ENCODE results near the gene FAM9B.

FAM9B gene

GRCh38 chrX:9048801-9049200, 14.9 kb upstream of the FAM9B start:
- no peak for DNase-seq (ENCODE audit: low read depth in 1 of 2, low spot score in 1 of 2)
- no peak overlapping the region for H3K4me3 ChIP-seq (replicated peaks; ENCODE audit: insufficient read depth, low read length)
- H3K27ac ChIP-seq (replicated peaks) = no peak overlapping the region
- TF ChIP-seq POLR2AphosphoS5 (IDR thresholded peaks at IDR 0.05; ENCODE audit: low read depth) (no peak), REST (IDR thresholded peaks at IDR 0.05; ENCODE audit: insufficient replicate concordance, low read depth) (no peak), SPI1 (IDR thresholded peaks at IDR 0.05; ENCODE audit: borderline replicate concordance, low read depth) (no peak), CTCF (IDR thresholded peaks at IDR 0.05; ENCODE audit: insufficient read depth, low read length) (no peak), GABPA (IDR thresholded peaks at IDR 0.05; ENCODE audit: low read depth) (no peak)
- peaks cover 2% of the 10 kb centered on the region for H3K27me3 ChIP-seq (ENCODE audit: insufficient read depth, poor library complexity, severe bottlenecking)

DNA sequence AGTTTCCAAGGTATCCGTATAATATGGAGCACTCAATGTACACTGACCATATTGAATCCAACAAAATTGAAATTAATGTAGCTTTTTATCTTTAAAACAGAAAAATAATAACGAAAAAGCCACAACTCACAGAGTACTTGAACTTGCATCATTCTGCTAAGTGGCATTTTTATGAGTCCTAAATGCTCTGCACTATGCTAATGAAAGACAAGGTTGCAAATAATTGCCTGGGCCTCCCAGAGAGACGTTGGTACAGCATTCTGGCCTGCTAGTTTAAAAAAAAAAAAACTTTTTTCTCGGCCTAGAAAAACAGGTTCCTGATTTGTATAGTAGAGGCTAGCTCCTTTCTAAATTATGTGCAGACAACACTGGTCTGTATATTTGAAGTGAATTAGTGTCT, 4.3 kb upstream of the FAM9B start:
- DNase-seq (ENCODE audit: low read depth in 1 of 2, low spot score in 1 of 2) = no peak
- Histone ChIP-seq H3K4me3 (replicated peaks; ENCODE audit: insufficient read depth, low read length) (no peak overlapping the region), H3K27ac (replicated peaks) (no peak overlapping the region), H3K27me3 (ENCODE audit: insufficient read depth, poor library complexity, severe bottlenecking) (no peaks in the 10 kb centered on the region)
- TF ChIP-seq GABPA (IDR thresholded peaks at IDR 0.05; ENCODE audit: low read depth) (no peak), REST (IDR thresholded peaks at IDR 0.05; ENCODE audit: insufficient replicate concordance, low read depth) (no peak)

GRCh38 chrX:9037296-9037695, 3.4 kb upstream of the FAM9B start:
- Histone ChIP-seq H3K27me3 (ENCODE audit: insufficient read depth, poor library complexity, severe bottlenecking) (no peaks in the 10 kb centered on the region), H3K4me3 (replicated peaks; ENCODE audit: insufficient read depth, low read length) (no peak overlapping the region), H3K27ac (replicated peaks) (no peak overlapping the region)
- no peak for TF ChIP-seq POLR2AphosphoS5 (IDR thresholded peaks at IDR 0.05; ENCODE audit: low read depth)
- no peak for TF ChIP-seq SPI1 (IDR thresholded peaks at IDR 0.05; ENCODE audit: borderline replicate concordance, low read depth)
- no peak for TF ChIP-seq CTCF (IDR thresholded peaks at IDR 0.05; ENCODE audit: insufficient read depth, low read length)
- TF ChIP-seq REST (IDR thresholded peaks at IDR 0.05; ENCODE audit: insufficient replicate concordance, low read depth) = no peak
- no peak for TF ChIP-seq GABPA (IDR thresholded peaks at IDR 0.05; ENCODE audit: low read depth)
- no peak for DNase-seq (ENCODE audit: low read depth in 1 of 2, low spot score in 1 of 2)

DNA sequence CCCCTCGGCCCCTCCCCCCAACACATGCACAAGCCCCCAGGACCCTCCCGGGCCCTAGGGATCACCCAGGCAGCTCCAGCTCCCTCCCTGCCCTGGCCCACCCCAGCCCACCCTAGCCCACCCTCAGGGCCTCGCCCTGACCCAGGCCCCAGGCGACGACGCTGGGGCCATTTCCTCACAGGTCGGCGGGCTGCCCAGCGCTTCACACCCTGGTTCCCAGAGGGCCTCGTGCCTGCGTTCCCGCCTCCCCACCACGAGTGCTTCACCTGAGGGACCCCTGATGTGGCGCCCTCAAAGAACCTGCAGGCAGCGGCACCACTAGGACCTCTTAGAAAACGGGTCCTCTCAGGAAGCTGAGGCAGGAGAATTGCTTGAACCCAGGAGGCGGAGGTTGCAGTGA, 341 bp downstream of the FAM9B start:
- no peaks in the 10 kb centered on the region for H3K27me3 ChIP-seq (ENCODE audit: insufficient read depth, poor library complexity, severe bottlenecking)
- TF ChIP-seq GABPA (IDR thresholded peaks at IDR 0.05; ENCODE audit: low read depth) = no peak
- no peak for TF ChIP-seq REST (IDR thresholded peaks at IDR 0.05; ENCODE audit: insufficient replicate concordance, low read depth)

More for the DNA sequence above, 341 bp downstream of the FAM9B start:
- DNase-seq (ENCODE audit: low read depth in 1 of 2, low spot score in 1 of 2) = no peak
- H3K27ac ChIP-seq (replicated peaks) = no peak overlapping the region
- H3K4me3 ChIP-seq (replicated peaks; ENCODE audit: insufficient read depth, low read length) = no peak overlapping the region
